NK-92 treated with Interleukin-12 subunit alpha and Interleukin-12 subunit beta, amount 100 ng/mL, for 24 hours (cell line): Measurements from ENCODE around the gene ACTL8.

Experiments used
- DNase-seq: peaks from one replicate; lab custom pipeline; 2025; lab: John Stamatoyannopoulos, UW

ACTL8 gene

GRCh38 chr1:17755120-17755519 is at the start of gene ACTL8:
Gene ACTL8, plus strand, starts transcription at chr1:17755333. Its CDS starts 67,676 bp downstream, at chr1:17823009.
- DNase-seq = no peak

- DNase-seq = no peak
These were observed 48.7 kb upstream of the ACTL8 start for GRCh38 chr1:17706445-17706844.

GRCh38 chr1:17709981-17710380 is 45.2 kb upstream of the ACTL8 start:
- no peak for DNase-seq

- no peak for DNase-seq
These were observed 44.1 kb upstream of the ACTL8 start for GRCh38 chr1:17710889-17711576.

GRCh38 chr1:17711577-17711910 is 43.6 kb upstream of the ACTL8 start:
- no peak for DNase-seq

- no peak for DNase-seq
These were observed 43.2 kb upstream of the ACTL8 start for GRCh38 chr1:17711941-17712340.

GRCh38 chr1:17713993-17714392 is 41.1 kb upstream of the ACTL8 start:
- no peak for DNase-seq

GRCh38 chr1:17717594-17718535 is 37.3 kb upstream of the ACTL8 start:
- DNase-seq = no peak

- no peak for DNase-seq
These were observed 35.3 kb upstream of the ACTL8 start for GRCh38 chr1:17719874-17720273.

GRCh38 chr1:17721444-17721843 is 33.7 kb upstream of the ACTL8 start:
- no peak for DNase-seq

- no peak for DNase-seq
These were observed 31.4 kb upstream of the ACTL8 start for GRCh38 chr1:17723684-17724083.

GRCh38 chr1:17724150-17724549 is 31.0 kb upstream of the ACTL8 start:
- DNase-seq = no peak

- DNase-seq = no peak
These were observed 29.9 kb upstream of the ACTL8 start for GRCh38 chr1:17725084-17725719.

GRCh38 chr1:17725811-17726582 is 29.1 kb upstream of the ACTL8 start:
- no peak for DNase-seq

- DNase-seq = no peak
These were observed 26.9 kb upstream of the ACTL8 start for GRCh38 chr1:17728123-17728712.

- DNase-seq = no peak
These were observed 25.9 kb upstream of the ACTL8 start for GRCh38 chr1:17729248-17729647.

GRCh38 chr1:17729909-17730308 is 25.2 kb upstream of the ACTL8 start:
- no peak for DNase-seq

- no peak for DNase-seq
These were observed 23.7 kb upstream of the ACTL8 start for GRCh38 chr1:17731460-17731859.

- no peak for DNase-seq
These were observed 22.7 kb upstream of the ACTL8 start for GRCh38 chr1:17732475-17732874.

GRCh38 chr1:17733661-17734060 is 21.5 kb upstream of the ACTL8 start:
- DNase-seq = no peak

GRCh38 chr1:17734609-17735008 is 20.5 kb upstream of the ACTL8 start:
- no peak for DNase-seq

- no peak for DNase-seq
These were observed 19.8 kb upstream of the ACTL8 start for GRCh38 chr1:17735348-17735747.
